ENCODE data around the gene PLEKHM1. TPM values are rescaled to one million over a fixed set of nuclear protein-coding genes. Genes with fewer than 3 reads are reported as not detected.
"Not testable (repeated sequence)": the region's sequence is repeated elsewhere in the genome, so short reads cannot be mapped to it uniquely, and the experiment has no call there.

Gene PLEKHM1
- total RNA-seq, 1 donor from 2014 or later: 53.9 TPM

- not testable (repeated sequence) for DNase-seq (ENCODE audit: extremely low read depth, low read depth, low spot score)
These were observed 46.2 kb downstream of the PLEKHM1 start for GRCh38 chr17:45444301-45444700.

- DNase-seq (ENCODE audit: extremely low read depth, low read depth, low spot score): not testable (repeated sequence)
These were observed 46.9 kb downstream of the PLEKHM1 start for GRCh38 chr17:45443371-45444260.

- no peak for DNase-seq (ENCODE audit: extremely low read depth, low read depth, low spot score)
These were observed 48.8 kb downstream of the PLEKHM1 start for GRCh38 chr17:45441526-45442310.

- DNase-seq (ENCODE audit: extremely low read depth, low read depth, low spot score): not testable (repeated sequence)
These were observed 49.5 kb downstream of the PLEKHM1 start for GRCh38 chr17:45440839-45441515.

GRCh38 chr17:45440161-45440778, 50.3 kb downstream of the PLEKHM1 start:
- DNase-seq (ENCODE audit: extremely low read depth, low read depth, low spot score): no peak

- DNase-seq (ENCODE audit: extremely low read depth, low read depth, low spot score): no peak
These were observed 51.5 kb downstream of the PLEKHM1 start for GRCh38 chr17:45438931-45439610.

GRCh38 chr17:45437465-45438283, 52.8 kb downstream of the PLEKHM1 start:
- no peak for DNase-seq (ENCODE audit: extremely low read depth, low read depth, low spot score)

GRCh38 chr17:45436625-45437464, 53.7 kb downstream of the PLEKHM1 start:
- DNase-seq (ENCODE audit: extremely low read depth, low read depth, low spot score): no peak

GRCh38 chr17:45436161-45436560, 54.4 kb downstream of the PLEKHM1 start:
- no peak for DNase-seq (ENCODE audit: extremely low read depth, low read depth, low spot score)

GRCh38 chr17:45435481-45435880, 55.0 kb downstream of the PLEKHM1 start:
- DNase-seq (ENCODE audit: extremely low read depth, low read depth, low spot score): no peak

GRCh38 chr17:45433159-45433535, 57.4 kb downstream of the PLEKHM1 start:
- DNase-seq (ENCODE audit: extremely low read depth, low read depth, low spot score): no peak

- DNase-seq (ENCODE audit: extremely low read depth, low read depth, low spot score): no peak
These were observed 57.9 kb downstream of the PLEKHM1 start, which contains the start of gene ARHGAP27 for GRCh38 chr17:45432405-45433158. ARHGAP27 (minus strand) TSS chr17:45432870; CDS start chr17:45430279, 2,591 bp downstream.

- no peak for DNase-seq (ENCODE audit: extremely low read depth, low read depth, low spot score)
These were observed 58.8 kb downstream of the PLEKHM1 start for GRCh38 chr17:45431531-45432404.

GRCh38 chr17:45430738-45431530, 59.6 kb downstream of the PLEKHM1 start:
- DNase-seq (ENCODE audit: extremely low read depth, low read depth, low spot score): no peak

- DNase-seq (ENCODE audit: extremely low read depth, low read depth, low spot score): no peak
These were observed 60.3 kb downstream of the PLEKHM1 start for GRCh38 chr17:45430006-45430737.
